Ovary (tissue), 9 donors: Measurements from ENCODE around the gene FAM13A. TPM values are rescaled to one million over a fixed set of nuclear protein-coding genes. Genes with fewer than 3 reads are reported as not detected.

Source experiments
- DNase-seq, 5 donors: peaks; one replicate each; pipeline ENCODE4 v3.0.0-alpha.2; 2019 to 2020
- H3K27ac ChIP-seq, 2 donors: fragments of 200-600 bp; one replicate each; pipeline versions ENCODE4 v1.5.1 to v1.8.0; 2019 to 2022
- H3K27me3 ChIP-seq: fragments of 200-600 bp; one replicate; pipeline ENCODE4 v1.8.0; 2022
- H3K36me3 ChIP-seq: fragments of 200-600 bp; sonication (generic); one replicate; pipeline ENCODE4 v1.5.1; 2019
- H3K4me1 ChIP-seq: one replicate; pipeline ENCODE4 v1.8.1; 2013; ENCODE audit warnings: mild to moderate bottlenecking, moderate library complexity; ENCODE audit not compliant: insufficient read depth
- H3K4me3 ChIP-seq: fragments of 200-600 bp; sonication (generic); one replicate; pipeline ENCODE4 v1.5.1; 2017
- H3K9me3 ChIP-seq, 2 donors: fragments of 200-600 bp in 1 of 2; sonication (generic) in 1 of 2; one replicate each; pipeline versions ENCODE4 v1.5.1 to v1.8.1; 2013 to 2019; ENCODE audit warnings: mild to moderate bottlenecking in 1 of 2, moderate library complexity in 1 of 2
- EP300 ChIP-seq: sonication (generic); formaldehyde crosslinking; IDR thresholded peaks from one replicate; pipeline ENCODE4 v1.6.1; 2017; ENCODE audit warnings: antibody characterized with exemption
- POLR2A ChIP-seq: fragments of 450-650 bp; IDR thresholded peaks from one replicate; pipeline ENCODE4 v1.6.1; 2017; ENCODE audit warnings: antibody characterized with exemption, mild to moderate bottlenecking, moderate library complexity
- WGBS, 3 donors: extraction: QIAGEN DNeasy Blood & Tissue Kit in 1 of 3; methylation state at CpG; one replicate each; pipeline versions ENCODE4 v1.1.5 to v1.1.7; 2013 to 2017; 5-methylcytosine and 5-hydroxymethylcytosine counted together
- intact Hi-C, 4 donors: fragments of 100-400 bp; cut with DNase I; formaldehyde crosslinking; loops; one replicate each; pipeline versions ENCODE4 v1.11.0 to v1.15.1; 2022 to 2023
- polyA plus RNA-seq, 2 donors: library from polyadenylated mRNA; stranded (reverse); fragments of 200-250 nt in 1 of 2; fragments of 350-450 nt in 1 of 2; fragmentation: Illumina TruSeq in 1 of 2; extraction: RNeasy Lipid Tissue Mini Kit (QIAGEN cat#74804) in 1 of 2; gene quantifications; one replicate each; pipeline ENCODE4 v1.2.3, GENCODE V29; 2013 to 2014
- total RNA-seq, 7 donors: library from RNA; depleted of rRNA in 2 of 7; stranded (reverse); fragments of >200 nt in 2 of 7; fragmentation: NEBNext Ultra II Directional in 3 of 7; extraction: Animal tissue kit (Norgen Biotek cat#: 25700) in 3 of 7; gene quantifications; one replicate each; pipeline versions ENCODE4 v1.1.0 to v1.2.4, GENCODE V29; 2016 to 2023
- TF ChIP-seq, protein P1 (sequence below), 3 donors: fragments of 450-650 bp in 2 of 3; fragments of 200-600 bp in 1 of 3; IDR thresholded peaks; one replicate each; pipeline versions ENCODE4 v1.5.1 to v1.8.0; 2016 to 2022; ENCODE audit warnings: antibody characterized with exemption in 3 of 3, mild to moderate bottlenecking in 1 of 3
- donor health status: DM: no; HTN: no; CAD: no; lungs with moderate emphysema.
- donor health status: DM: no; HTN: no; CAD: no.
- donor health status: Bipolar disorder and iron deficiency.
- donor health status: DM: yes; HTN: yes; CAD: no.
- donor health status: DM: no; HTN: no; CAD: no.
- donor health status: DM: yes; HTN: yes; CAD: no.

FAM13A gene
- total and polyA plus RNA-seq, 9 donors = 16.7 to 51.8 (median 38.0) TPM

- TF ChIP-seq POLR2A (no peak), EP300 (no peak)
- TF ChIP-seq, protein P1, sequence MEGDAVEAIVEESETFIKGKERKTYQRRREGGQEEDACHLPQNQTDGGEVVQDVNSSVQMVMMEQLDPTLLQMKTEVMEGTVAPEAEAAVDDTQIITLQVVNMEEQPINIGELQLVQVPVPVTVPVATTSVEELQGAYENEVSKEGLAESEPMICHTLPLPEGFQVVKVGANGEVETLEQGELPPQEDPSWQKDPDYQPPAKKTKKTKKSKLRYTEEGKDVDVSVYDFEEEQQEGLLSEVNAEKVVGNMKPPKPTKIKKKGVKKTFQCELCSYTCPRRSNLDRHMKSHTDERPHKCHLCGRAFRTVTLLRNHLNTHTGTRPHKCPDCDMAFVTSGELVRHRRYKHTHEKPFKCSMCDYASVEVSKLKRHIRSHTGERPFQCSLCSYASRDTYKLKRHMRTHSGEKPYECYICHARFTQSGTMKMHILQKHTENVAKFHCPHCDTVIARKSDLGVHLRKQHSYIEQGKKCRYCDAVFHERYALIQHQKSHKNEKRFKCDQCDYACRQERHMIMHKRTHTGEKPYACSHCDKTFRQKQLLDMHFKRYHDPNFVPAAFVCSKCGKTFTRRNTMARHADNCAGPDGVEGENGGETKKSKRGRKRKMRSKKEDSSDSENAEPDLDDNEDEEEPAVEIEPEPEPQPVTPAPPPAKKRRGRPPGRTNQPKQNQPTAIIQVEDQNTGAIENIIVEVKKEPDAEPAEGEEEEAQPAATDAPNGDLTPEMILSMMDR (IDR thresholded peaks at IDR 0.05) = no peak
- 93 to 100% (median 95%) methylated on average over 1 of the region's 1 CpG for WGBS, 3 donors
Observed at GRCh38 chr4:89000382-89000781, 56.6 kb downstream of the FAM13A start.

DNA sequence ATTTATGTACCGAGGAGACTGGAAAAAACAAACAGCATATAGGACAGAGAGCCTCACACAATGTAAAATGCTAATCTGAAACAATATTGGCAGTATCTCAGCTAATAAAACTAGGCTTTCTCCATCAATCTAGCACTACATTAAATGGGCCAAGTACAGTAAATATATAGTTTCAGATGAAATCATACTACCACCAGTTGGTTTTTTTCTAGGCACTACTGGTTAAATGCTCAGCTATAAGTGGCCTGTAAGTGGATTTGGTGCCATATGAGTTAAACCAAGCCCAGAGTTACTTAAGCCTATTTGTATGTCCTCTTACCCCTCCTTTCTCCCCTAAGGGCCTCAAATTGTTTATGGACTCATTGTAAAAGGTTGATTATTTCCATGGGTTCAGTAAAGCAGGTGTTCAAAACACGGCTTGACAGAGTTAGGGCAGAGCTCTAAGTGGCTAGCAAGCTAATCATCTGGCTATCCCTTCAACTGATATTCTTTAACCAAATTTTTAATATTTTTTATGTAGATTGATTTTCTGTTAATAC, 57.5 kb downstream of the FAM13A start:
- Histone ChIP-seq H3K4me1 (no peaks in the 10 kb centered on the region), H3K27me3 (no peaks in the 10 kb centered on the region), H3K36me3 (no peaks in the 10 kb centered on the region), H3K4me3 (no peak overlapping the region), H3K9me3 (no peaks in the 10 kb centered on the region), H3K27ac (no peak overlapping the region)
- WGBS, 3 donors = 85 to 89% (median 87%) methylated on average over 2 of the region's 2 CpGs
- no peak for DNase-seq
- intact Hi-C loops = no loop called here
- TF ChIP-seq, protein P1 (IDR thresholded peaks at IDR 0.05) = no peak
- no peak for TF ChIP-seq EP300
- TF ChIP-seq POLR2A = no peak

More at GRCh38 chr4:89000382-89000781, 56.6 kb downstream of the FAM13A start:
- Histone ChIP-seq H3K9me3 (no peaks in the 10 kb centered on the region), H3K27ac (no peak overlapping the region), H3K4me3 (no peak overlapping the region), H3K36me3 (no peaks in the 10 kb centered on the region), H3K27me3 (no peaks in the 10 kb centered on the region), H3K4me1 (no peaks in the 10 kb centered on the region)
- DNase-seq = no peak
- intact Hi-C loops = no loop called here

GRCh38 chr4:88998891-88999290, 58.1 kb downstream of the FAM13A start:
- Histone ChIP-seq H3K36me3 (no peaks in the 10 kb centered on the region), H3K27ac (no peak overlapping the region), H3K27me3 (no peaks in the 10 kb centered on the region), H3K4me1 (no peaks in the 10 kb centered on the region), H3K4me3 (no peak overlapping the region), H3K9me3 (no peaks in the 10 kb centered on the region)
- intact Hi-C loops = no loop called here
- TF ChIP-seq EP300 (no peak), POLR2A (no peak)
- TF ChIP-seq, protein P1 (IDR thresholded peaks at IDR 0.05) = no peak
- 79 to 88% (median 84%) methylated on average over 3 of the region's 3 CpGs for WGBS, 3 donors
- DNase-seq = no peak

DNA sequence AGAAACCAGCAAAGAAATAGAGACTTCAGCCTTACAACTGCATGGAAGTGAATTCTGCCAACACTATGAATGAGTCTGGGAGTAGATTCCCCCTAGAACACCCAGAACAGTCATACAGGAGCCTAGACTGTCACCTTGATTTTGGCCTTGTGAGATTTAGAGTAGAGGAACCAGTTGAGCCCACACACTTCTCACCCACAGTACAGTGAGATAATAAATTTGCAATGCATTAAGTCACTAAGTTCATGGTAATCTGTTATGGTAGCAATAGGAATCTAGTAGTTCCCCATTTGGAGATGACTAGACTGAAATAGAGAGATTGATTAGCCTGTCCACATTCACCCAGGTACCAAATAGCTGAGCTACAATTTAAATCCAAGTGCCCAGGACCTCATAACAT, 59.0 kb downstream of the FAM13A start:
- intact Hi-C loops = no loop called here
- TF ChIP-seq POLR2A = no peak
- no peak for TF ChIP-seq EP300
- TF ChIP-seq, protein P1 (IDR thresholded peaks at IDR 0.05) = no peak
- no peaks in the 10 kb centered on the region for H3K36me3 ChIP-seq
- no peak overlapping the region for H3K4me3 ChIP-seq
- no peak overlapping the region for H3K27ac ChIP-seq
- no peaks in the 10 kb centered on the region for H3K27me3 ChIP-seq
- no peaks in the 10 kb centered on the region for H3K9me3 ChIP-seq
- H3K4me1 ChIP-seq = no peaks in the 10 kb centered on the region
- no peak for DNase-seq
